Endothelial cell (in vitro differentiated cells): ENCODE data around the gene ABLIM2. TPM values are rescaled to one million over a fixed set of nuclear protein-coding genes. Genes with fewer than 3 reads are reported as not detected.

ENCODE experiments used
- DNase-seq: peaks from one replicate; pipeline ENCODE4 v3.0.0; 2021; ENCODE audit warnings: low spot score
- H3K27ac Mint-ChIP-seq: one replicate; pipeline ENCODE4 v1.8.0; 2021; ENCODE audit warnings: mixed read lengths, inconsistent platforms; ENCODE audit not compliant: unreplicated experiment
- H3K27me3 Mint-ChIP-seq: one replicate; pipeline ENCODE4 v1.8.0; 2021; ENCODE audit warnings: mild to moderate bottlenecking, moderate library complexity, mixed read lengths, inconsistent platforms; ENCODE audit not compliant: unreplicated experiment
- H3K36me3 Mint-ChIP-seq: one replicate; pipeline ENCODE4 v1.8.0; 2021; ENCODE audit warnings: mild to moderate bottlenecking, low read depth, mixed read lengths, inconsistent platforms; ENCODE audit not compliant: unreplicated experiment
- H3K4me1 Mint-ChIP-seq: one replicate; pipeline ENCODE4 v1.8.0; 2021; ENCODE audit warnings: mild to moderate bottlenecking, mixed read lengths, inconsistent platforms; ENCODE audit not compliant: unreplicated experiment
- H3K4me3 Mint-ChIP-seq: one replicate; pipeline ENCODE4 v1.8.0; 2021; ENCODE audit warnings: mild to moderate bottlenecking, mixed read lengths, inconsistent platforms; ENCODE audit not compliant: unreplicated experiment
- H3K9me3 Mint-ChIP-seq: one replicate; pipeline ENCODE4 v1.8.0; 2021; ENCODE audit warnings: mixed read lengths, inconsistent platforms; ENCODE audit not compliant: unreplicated experiment
- total RNA-seq: library from RNA; stranded (reverse); fragmentation: NEBNext Ultra II Directional; extraction: Animal tissue kit (Norgen Biotek cat#: 25700); gene quantifications from one replicate; pipeline ENCODE4 v1.2.1, GENCODE V29; 2021; ENCODE audit not compliant: unreplicated experiment
- TF ChIP-seq, protein P1 (sequence below): fragments of 200-600 bp; sonication (generic); IDR thresholded peaks from one replicate; pipeline ENCODE4 v1.5.0; 2021; ENCODE audit warnings: antibody characterized with exemption; ENCODE audit not compliant: unreplicated experiment

Gene ABLIM2
- total RNA-seq, 1 donor from 2014 or later = 0.74 TPM

DNA sequence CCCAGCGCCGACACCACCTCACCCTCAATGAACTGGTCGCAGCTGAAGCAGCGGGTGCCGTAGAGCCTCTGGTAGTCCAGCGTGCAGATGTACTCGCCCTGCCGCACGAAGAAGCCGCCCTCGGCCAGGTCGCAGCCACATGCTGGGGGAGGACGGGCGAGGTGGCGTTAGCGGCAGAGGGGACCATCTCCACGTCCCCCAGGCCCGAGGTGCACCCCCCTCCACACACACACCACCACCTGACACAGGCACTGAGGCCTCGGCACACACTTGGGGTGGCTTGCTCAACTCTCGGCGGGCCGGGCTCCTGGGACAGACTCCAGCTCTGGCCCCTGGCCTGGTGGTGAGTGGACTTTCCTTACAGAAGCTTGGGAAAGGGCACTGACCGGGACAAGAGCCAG is 61.5 kb downstream of the ABLIM2 start:
- H3K27me3 Mint-ChIP-seq = no peaks in the 10 kb centered on the region
- no peak overlapping the region for H3K27ac Mint-ChIP-seq
- peaks cover 7% of the 10 kb centered on the region for H3K4me1 Mint-ChIP-seq
- H3K36me3 Mint-ChIP-seq = peaks cover 10% of the 10 kb centered on the region
- no peak for DNase-seq
- H3K9me3 Mint-ChIP-seq = peaks cover 19% of the 10 kb centered on the region
- TF ChIP-seq, protein P1, sequence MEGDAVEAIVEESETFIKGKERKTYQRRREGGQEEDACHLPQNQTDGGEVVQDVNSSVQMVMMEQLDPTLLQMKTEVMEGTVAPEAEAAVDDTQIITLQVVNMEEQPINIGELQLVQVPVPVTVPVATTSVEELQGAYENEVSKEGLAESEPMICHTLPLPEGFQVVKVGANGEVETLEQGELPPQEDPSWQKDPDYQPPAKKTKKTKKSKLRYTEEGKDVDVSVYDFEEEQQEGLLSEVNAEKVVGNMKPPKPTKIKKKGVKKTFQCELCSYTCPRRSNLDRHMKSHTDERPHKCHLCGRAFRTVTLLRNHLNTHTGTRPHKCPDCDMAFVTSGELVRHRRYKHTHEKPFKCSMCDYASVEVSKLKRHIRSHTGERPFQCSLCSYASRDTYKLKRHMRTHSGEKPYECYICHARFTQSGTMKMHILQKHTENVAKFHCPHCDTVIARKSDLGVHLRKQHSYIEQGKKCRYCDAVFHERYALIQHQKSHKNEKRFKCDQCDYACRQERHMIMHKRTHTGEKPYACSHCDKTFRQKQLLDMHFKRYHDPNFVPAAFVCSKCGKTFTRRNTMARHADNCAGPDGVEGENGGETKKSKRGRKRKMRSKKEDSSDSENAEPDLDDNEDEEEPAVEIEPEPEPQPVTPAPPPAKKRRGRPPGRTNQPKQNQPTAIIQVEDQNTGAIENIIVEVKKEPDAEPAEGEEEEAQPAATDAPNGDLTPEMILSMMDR = no peak
- no peak overlapping the region for H3K4me3 Mint-ChIP-seq

DNA sequence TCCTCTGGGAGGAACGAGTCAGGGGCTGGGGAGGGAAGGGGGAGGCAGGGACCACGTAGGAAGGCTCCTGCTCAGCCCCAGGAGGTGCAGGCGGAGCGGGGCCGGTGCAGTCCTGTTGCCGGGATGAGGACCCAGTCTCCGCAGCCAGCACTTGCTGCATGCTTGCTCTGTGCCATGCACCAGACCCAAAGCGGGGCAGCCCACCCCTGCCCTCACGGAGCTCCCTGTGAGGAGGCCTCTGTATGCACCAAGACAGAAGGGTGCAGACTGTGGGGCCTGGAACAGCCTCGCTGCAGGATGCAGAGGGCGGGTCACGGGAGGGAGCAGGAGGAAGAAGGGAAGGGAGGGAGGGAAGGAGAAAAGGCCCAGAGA is 61.9 kb downstream of the ABLIM2 start:
- H3K4me1 Mint-ChIP-seq = peaks cover 7% of the 10 kb centered on the region

DNA sequence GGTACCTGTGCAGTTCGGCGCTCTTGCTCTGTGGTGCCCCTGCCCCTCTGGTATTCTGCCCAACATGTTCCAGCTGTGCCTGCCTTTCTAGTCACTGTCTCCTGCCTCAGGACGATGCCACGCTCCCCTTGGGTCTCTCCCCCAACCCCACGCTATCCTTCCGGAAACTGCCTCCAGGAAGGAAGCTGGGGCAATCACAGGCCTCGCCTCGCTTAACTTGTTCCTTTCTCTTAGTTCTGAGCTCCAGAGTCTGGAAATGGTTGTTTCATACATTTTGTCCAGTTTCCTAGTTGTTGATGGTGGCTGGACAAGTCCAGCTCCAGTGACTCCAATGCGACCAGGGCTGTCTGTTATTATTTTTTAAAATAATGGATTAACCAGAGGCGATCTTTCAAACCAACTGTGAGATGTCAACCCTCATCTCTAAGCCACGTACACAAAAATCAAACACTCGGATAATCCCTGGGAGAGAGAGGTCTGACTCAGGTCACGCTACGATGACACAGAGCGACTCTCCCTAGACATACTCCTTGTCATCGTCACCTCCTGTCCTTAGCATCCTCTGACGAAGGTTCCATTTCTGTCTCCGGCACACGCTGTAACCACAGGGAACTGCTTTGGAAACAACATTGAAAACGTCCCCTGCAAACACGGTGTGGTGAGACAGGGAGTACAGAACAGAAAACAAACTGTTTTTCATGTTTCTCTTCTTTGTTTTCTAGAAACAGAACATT is 62.5 kb downstream of the ABLIM2 start:
- DNase-seq = no peak
- Mint-ChIP-seq H3K9me3 (peaks cover 19% of the 10 kb centered on the region), H3K27me3 (no peaks in the 10 kb centered on the region), H3K36me3 (peaks cover 10% of the 10 kb centered on the region), H3K4me1 (peaks cover 7% of the 10 kb centered on the region), H3K27ac (no peak overlapping the region), H3K4me3 (no peak overlapping the region)
- TF ChIP-seq, protein P1 = no peak

More for the DNA sequence above, 61.9 kb downstream of the ABLIM2 start:
- no peak overlapping the region for H3K27ac Mint-ChIP-seq
- H3K4me3 Mint-ChIP-seq = no peak overlapping the region
- no peak for DNase-seq
- peaks cover 19% of the 10 kb centered on the region for H3K9me3 Mint-ChIP-seq
- TF ChIP-seq, protein P1 = no peak
- H3K36me3 Mint-ChIP-seq = peaks cover 10% of the 10 kb centered on the region
- H3K27me3 Mint-ChIP-seq = no peaks in the 10 kb centered on the region

DNA sequence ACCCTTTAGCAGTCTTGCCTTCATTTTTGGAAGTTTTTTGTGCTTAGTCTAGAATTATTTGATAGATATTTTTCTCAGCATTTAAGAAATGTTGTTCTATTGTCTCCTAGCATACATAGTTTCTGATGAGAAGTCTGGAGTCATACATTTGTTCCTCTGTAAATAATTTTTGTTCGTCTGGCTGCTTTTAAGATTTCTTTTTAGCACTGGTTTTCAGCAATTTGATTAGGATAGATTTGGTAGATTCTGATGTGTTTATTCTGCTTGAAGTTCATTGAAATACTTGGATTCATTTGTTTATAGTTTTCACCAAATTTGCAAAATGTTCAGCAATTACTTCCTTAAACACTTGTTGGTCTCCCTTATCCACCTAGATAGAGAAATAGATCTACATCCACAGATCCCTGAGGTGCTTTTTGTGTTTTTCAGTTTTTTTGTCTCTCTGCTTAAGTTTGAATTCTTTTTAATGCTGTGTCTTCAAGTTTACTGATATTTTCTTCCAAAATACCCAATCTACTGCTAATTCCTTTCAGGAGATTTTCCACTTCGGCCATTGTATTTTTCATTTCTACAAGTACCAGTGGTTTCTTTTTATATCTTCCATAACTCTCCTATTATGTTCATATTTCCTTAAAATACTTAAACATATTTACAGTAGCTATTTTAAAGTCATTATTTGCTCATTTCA is 64.9 kb downstream of the ABLIM2 start:
- DNase-seq = no peak
- H3K4me3 Mint-ChIP-seq = no peak overlapping the region
- no peaks in the 10 kb centered on the region for H3K27me3 Mint-ChIP-seq
- H3K27ac Mint-ChIP-seq = no peak overlapping the region
- H3K9me3 Mint-ChIP-seq = peaks cover 19% of the 10 kb centered on the region
- H3K36me3 Mint-ChIP-seq = peaks cover 10% of the 10 kb centered on the region
- H3K4me1 Mint-ChIP-seq = peaks cover 13% of the 10 kb centered on the region
- TF ChIP-seq, protein P1 = no peak

DNA sequence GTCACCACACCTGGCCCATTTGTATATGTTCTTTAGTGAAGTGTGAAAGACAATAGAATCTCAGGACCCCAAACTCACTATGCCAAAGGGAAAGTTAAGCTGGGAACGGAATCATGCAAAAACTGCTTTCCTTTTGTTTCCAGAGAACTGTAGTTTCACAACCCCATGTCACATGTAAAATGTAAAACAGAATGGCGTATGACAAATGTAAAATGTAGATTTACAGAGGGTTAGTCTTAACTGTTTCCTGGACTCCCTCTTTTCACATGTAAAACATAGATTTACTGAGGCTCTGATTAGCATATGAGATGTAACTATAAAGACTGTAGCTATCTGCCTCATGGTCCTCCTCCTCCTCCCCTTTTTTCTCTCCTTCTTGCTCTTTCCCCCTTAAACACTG is 66.3 kb downstream of the ABLIM2 start:
- Mint-ChIP-seq H3K9me3 (peaks cover 19% of the 10 kb centered on the region), H3K4me1 (peaks cover 13% of the 10 kb centered on the region), H3K36me3 (peaks cover 10% of the 10 kb centered on the region), H3K27me3 (no peaks in the 10 kb centered on the region), H3K4me3 (no peak overlapping the region), H3K27ac (no peak overlapping the region)
- no peak for DNase-seq
- TF ChIP-seq, protein P1 = no peak
